PC-3 (cell line): ENCODE measurements around the gene CLCA2. TPM values are rescaled to one million over a fixed set of nuclear protein-coding genes. Genes with fewer than 3 reads are reported as not detected.

ENCODE experiments used
- ATAC-seq: fragments of 200-7000 bp; cut with Tn5 transposase; 2 replicates; pipeline ENCODE4 v1.9.1; 2020; ENCODE audit warnings: mild to moderate bottlenecking, moderate library complexity
- BruUV-seq: library from RNA; stranded (reverse); fragments of 400-500 nt; replicated peaks from 2 replicates; lab custom pipeline; 2021; lab: Mats Ljungman, UMichigan
- CTCF ChIA-PET: fragments of 300-600 bp; sonication (Branson Sonifier 250); formaldehyde crosslinking; loops from one replicate; lab custom pipeline; 2022; ENCODE audit warnings: antibody characterized with exemption; lab: Charles Lee
- POLR2A ChIA-PET: fragments of 300-600 bp; sonication (Branson Sonifier 250); formaldehyde crosslinking; loops from one replicate; lab custom pipeline; 2022; ENCODE audit warnings: antibody characterized with exemption; ENCODE audit not compliant: unreplicated experiment; lab: Charles Lee
- DNase-seq: peaks from one replicate; pipeline ENCODE4 v3.0.0-alpha.2; 2015
- H2AFZ ChIP-seq: fragments of 300-600 bp; sonication (generic); 2 replicates; pipeline ENCODE4 v1.6.0; 2016; ENCODE audit warnings: antibody characterized with exemption, low read length
- H3F3A ChIP-seq: fragments of 300-600 bp; sonication (generic); one replicate; pipeline ENCODE4 v1.6.0; 2017; ENCODE audit warnings: antibody characterized with exemption, low read length, control low read depth, mild to moderate bottlenecking; ENCODE audit not compliant: unreplicated experiment
- H3K27ac ChIP-seq: fragments of 300-600 bp; sonication (generic); 2 replicates; pipeline ENCODE4 v1.5.1; 2016; ENCODE audit warnings: mild to moderate bottlenecking, low read length
- H3K27me3 ChIP-seq: fragments of 300-600 bp; sonication (generic); 2 replicates; pipeline ENCODE4 v1.6.1; 2016; ENCODE audit warnings: low read length, mixed read lengths
- H3K36me3 ChIP-seq: fragments of 300-600 bp; sonication (generic); 2 replicates; pipeline ENCODE4 v1.6.1; 2016; ENCODE audit warnings: low read depth, mixed run types, low read length, mixed read lengths
- H3K4me1 ChIP-seq: fragments of 300-600 bp; sonication (generic); 2 replicates; pipeline ENCODE4 v1.5.1; 2016; ENCODE audit warnings: low read length; ENCODE audit not compliant: insufficient read depth
- H3K4me2 ChIP-seq: fragments of 300-600 bp; sonication (generic); 2 replicates; pipeline ENCODE4 v1.6.0; 2016; ENCODE audit warnings: low read length
- H3K4me3 ChIP-seq: fragments of 300-600 bp; sonication (generic); 2 replicates; pipeline ENCODE4 v1.5.1; 2016; ENCODE audit warnings: mild to moderate bottlenecking, low read length, mixed read lengths
- H3K79me2 ChIP-seq: fragments of 300-600 bp; sonication (generic); 2 replicates; pipeline ENCODE4 v1.6.1; 2017; ENCODE audit warnings: low read length, mixed read lengths
- H3K9ac ChIP-seq: fragments of 300-600 bp; sonication (generic); 2 replicates; pipeline ENCODE4 v1.6.0; 2016; ENCODE audit warnings: mild to moderate bottlenecking, low read length
- H3K9me2 ChIP-seq: fragments of 300-600 bp; sonication (generic); replicated peaks from 2 replicates; pipeline ENCODE4 v1.6.1; 2016; ENCODE audit warnings: mixed run types, low read length, mixed read lengths
- H3K9me3 ChIP-seq: fragments of 300-600 bp; sonication (generic); 2 replicates; pipeline ENCODE4 v1.6.1; 2016; ENCODE audit warnings: low read length, mixed read lengths
- H4K20me1 ChIP-seq: fragments of 300-600 bp; sonication (generic); 2 replicates; pipeline ENCODE4 v1.6.1; 2016; ENCODE audit warnings: low read length, mixed read lengths
- EZH2 ChIP-seq: fragments of 300-600 bp; sonication (generic); IDR thresholded peaks from one replicate; pipeline ENCODE4 v1.6.1; 2017; ENCODE audit warnings: antibody characterized with exemption, mild to moderate bottlenecking, low read length; ENCODE audit not compliant: unreplicated experiment
- EZH2phosphoT487 ChIP-seq: fragments of 300-600 bp; sonication (generic); IDR thresholded peaks from 2 replicates; pipeline ENCODE4 v1.6.1; 2018; ENCODE audit warnings: mild to moderate bottlenecking, antibody characterized with exemption, low read length, borderline replicate concordance
- intact Hi-C: fragments of 100-400 bp; cut with micrococcal nuclease; formaldehyde crosslinking; loops from 2 replicates; pipeline ENCODE4 v1.9.0; 2023
- total RNA-seq: library from RNA; depleted of rRNA; stranded (reverse); fragments of >200 nt; gene quantifications from 2 replicates; pipeline ENCODE4 v1.2.3, GENCODE V29; 2014
- TF ChIP-seq, protein P1 (sequence below): fragments of 300-600 bp; sonication (generic); conservative IDR thresholded peaks from 2 replicates; pipeline ENCODE4 v1.5.1; 2017; ENCODE audit warnings: antibody characterized with exemption, low read depth, mild to moderate bottlenecking, low read length

The CLCA2 gene
- total RNA-seq, 1 experiment from 2014 or later: 0.22 TPM

DNA sequence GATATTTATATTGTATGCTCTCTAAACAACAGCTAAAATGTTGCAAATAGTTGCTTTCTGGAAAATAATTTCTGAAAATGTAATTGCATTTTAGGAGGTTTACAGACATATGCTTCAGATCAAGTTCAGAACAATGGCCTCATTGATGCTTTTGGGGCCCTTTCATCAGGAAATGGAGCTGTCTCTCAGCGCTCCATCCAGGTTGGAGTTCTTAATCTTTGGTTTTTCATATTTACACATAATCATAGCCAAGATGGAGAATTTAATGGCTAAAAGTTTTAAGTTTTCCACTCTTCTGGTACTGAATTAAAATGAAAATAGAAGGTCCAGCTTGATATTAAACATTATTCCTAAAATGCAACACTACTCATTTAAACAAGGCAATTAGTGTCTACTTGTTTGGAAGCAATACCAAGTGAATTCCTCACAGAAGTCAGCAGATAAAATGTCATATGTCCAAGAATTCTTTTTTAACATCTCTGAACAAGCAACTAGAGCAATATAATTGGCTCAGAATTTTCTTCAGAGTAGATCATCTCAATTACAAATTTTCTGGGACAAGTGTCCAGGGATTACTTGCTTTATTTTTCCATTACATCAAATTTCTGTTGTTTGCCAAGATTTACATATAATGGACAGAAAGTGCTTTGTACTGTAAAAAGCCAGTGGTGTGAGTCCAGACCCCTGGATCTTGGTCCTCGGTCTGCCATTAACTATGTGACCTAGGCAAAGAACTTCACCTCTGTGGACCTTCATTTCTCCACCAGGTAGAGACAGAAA, 67.4 kb downstream of the CLCA2 start:
- Histone ChIP-seq H4K20me1 (no peaks in the 10 kb centered on the region), H3K9ac (no peak overlapping the region), H3K4me2 (no peak overlapping the region), H3F3A (no peaks in the 10 kb centered on the region), H3K27me3 (no peaks in the 10 kb centered on the region), H3K9me3 (no peaks in the 10 kb centered on the region), H3K4me1 (no peaks in the 10 kb centered on the region), H3K4me3 (no peak overlapping the region), H2AFZ (no peak overlapping the region), H3K79me2 (no peaks in the 10 kb centered on the region), H3K36me3 (no peaks in the 10 kb centered on the region), H3K27ac (no peak overlapping the region), H3K9me2 (no peaks in the 10 kb centered on the region)
- BruUV-seq: no TSS peak
- TF ChIP-seq EZH2phosphoT487 (no peak), EZH2 (no peak)
- TF ChIP-seq, protein P1, sequence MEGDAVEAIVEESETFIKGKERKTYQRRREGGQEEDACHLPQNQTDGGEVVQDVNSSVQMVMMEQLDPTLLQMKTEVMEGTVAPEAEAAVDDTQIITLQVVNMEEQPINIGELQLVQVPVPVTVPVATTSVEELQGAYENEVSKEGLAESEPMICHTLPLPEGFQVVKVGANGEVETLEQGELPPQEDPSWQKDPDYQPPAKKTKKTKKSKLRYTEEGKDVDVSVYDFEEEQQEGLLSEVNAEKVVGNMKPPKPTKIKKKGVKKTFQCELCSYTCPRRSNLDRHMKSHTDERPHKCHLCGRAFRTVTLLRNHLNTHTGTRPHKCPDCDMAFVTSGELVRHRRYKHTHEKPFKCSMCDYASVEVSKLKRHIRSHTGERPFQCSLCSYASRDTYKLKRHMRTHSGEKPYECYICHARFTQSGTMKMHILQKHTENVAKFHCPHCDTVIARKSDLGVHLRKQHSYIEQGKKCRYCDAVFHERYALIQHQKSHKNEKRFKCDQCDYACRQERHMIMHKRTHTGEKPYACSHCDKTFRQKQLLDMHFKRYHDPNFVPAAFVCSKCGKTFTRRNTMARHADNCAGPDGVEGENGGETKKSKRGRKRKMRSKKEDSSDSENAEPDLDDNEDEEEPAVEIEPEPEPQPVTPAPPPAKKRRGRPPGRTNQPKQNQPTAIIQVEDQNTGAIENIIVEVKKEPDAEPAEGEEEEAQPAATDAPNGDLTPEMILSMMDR: no peak
- no peak for ATAC-seq
- ChIA-PET POLR2A (no interaction called here), CTCF (no interaction called here)
- intact Hi-C loops: no loop called here
- DNase-seq: no peak

DNA sequence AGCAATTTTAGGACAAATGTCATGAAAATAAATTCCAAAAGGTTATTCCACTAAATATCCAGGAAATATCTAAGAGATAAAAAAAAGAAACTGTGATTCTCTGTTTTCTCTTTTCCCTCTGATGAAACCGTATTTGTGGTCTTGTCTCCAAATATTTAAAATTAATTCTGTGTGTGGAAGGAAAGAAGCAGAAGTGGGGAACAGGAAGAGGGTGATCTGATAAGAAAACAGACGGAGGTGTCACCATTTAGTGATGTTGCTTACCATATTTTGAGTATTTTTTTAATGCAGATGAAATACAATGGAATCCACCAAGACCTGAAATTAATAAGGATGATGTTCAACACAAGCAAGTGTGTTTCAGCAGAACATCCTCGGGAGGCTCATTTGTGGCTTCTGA, 74.3 kb downstream of the CLCA2 start:
- Histone ChIP-seq H3K9ac (no peak overlapping the region), H3F3A (no peaks in the 10 kb centered on the region), H3K27ac (no peak overlapping the region), H3K4me2 (no peak overlapping the region), H4K20me1 (no peaks in the 10 kb centered on the region), H3K27me3 (no peaks in the 10 kb centered on the region), H3K36me3 (peaks cover 3% of the 10 kb centered on the region; the same call in 1 of the 2 replicates), H3K9me2 (no peaks in the 10 kb centered on the region), H3K4me3 (no peak overlapping the region), H2AFZ (no peak overlapping the region), H3K9me3 (no peaks in the 10 kb centered on the region), H3K79me2 (no peaks in the 10 kb centered on the region), H3K4me1 (no peaks in the 10 kb centered on the region; the same call in 1 of the 2 replicates)
- CTCF ChIA-PET: interaction anchor here (0.6 kb wide), 1 partner anchor 944 kb away, joined by 11 read pairs; no protein-coding TSS in a partner anchor
- POLR2A ChIA-PET: no interaction called here
- no peak for ATAC-seq
- no TSS peak for BruUV-seq
- intact Hi-C loops: no loop called here
- TF ChIP-seq EZH2phosphoT487 (no peak), EZH2 (no peak)
- TF ChIP-seq, protein P1: no peak
- no peak for DNase-seq
